Kidney epithelial cell (primary cell): ENCODE data around the gene DOCK10. TPM values are rescaled to one million over a fixed set of nuclear protein-coding genes. Genes with fewer than 3 reads are reported as not detected.
A peak's percentile ranks its signal among the peaks of the same experiment; 100 is the strongest.

Experiments
- DNase-seq: peaks from one replicate; pipeline ENCODE4 v3.0.0-alpha.2; 2010; ENCODE audit warnings: low read depth
- H3K27me3 ChIP-seq: 2 replicates; pipeline ENCODE4 v1.6.0; 2011; ENCODE audit warnings: low read length; ENCODE audit not compliant: control insufficient read depth, insufficient read depth
- H3K36me3 ChIP-seq: 2 replicates; pipeline ENCODE4 v1.5.1; 2011; ENCODE audit warnings: low read length; ENCODE audit not compliant: control insufficient read depth, insufficient read depth
- H3K4me3 ChIP-seq: 2 replicates; pipeline ENCODE4 v1.5.1; 2011; ENCODE audit warnings: low read depth, mild to moderate bottlenecking, control low read depth, low read length
- CTCF ChIP-seq: IDR thresholded peaks from 2 replicates; pipeline ENCODE4 v1.5.1; 2011; ENCODE audit warnings: mild to moderate bottlenecking, moderate library complexity, low read length, control low read depth, inconsistent platforms; ENCODE audit not compliant: insufficient read depth, poor library complexity, severe bottlenecking
- total RNA-seq: library from RNA; depleted of rRNA; stranded (reverse); fragments of >200 nt; gene quantifications from 2 replicates; pipeline ENCODE4 v1.2.3, GENCODE V29; 2015

DOCK10 gene
- total RNA-seq, 1 donor from 2014 or later = 5.0 TPM

- Histone ChIP-seq H3K36me3 (no peaks in the 10 kb centered on the region), H3K27me3 (no peaks in the 10 kb centered on the region), H3K4me3 (no peak overlapping the region)
- no peak for DNase-seq
- no peak for TF ChIP-seq CTCF
Measured at GRCh38 chr2:224846161-224846560, 196.1 kb downstream of the DOCK10 start.

GRCh38 chr2:224843141-224843540 is 199.1 kb downstream of the DOCK10 start:
- H3K36me3 ChIP-seq = no peaks in the 10 kb centered on the region
- no peaks in the 10 kb centered on the region for H3K27me3 ChIP-seq
- TF ChIP-seq CTCF = no peak
- no peak for DNase-seq
- no peak overlapping the region for H3K4me3 ChIP-seq

DNA sequence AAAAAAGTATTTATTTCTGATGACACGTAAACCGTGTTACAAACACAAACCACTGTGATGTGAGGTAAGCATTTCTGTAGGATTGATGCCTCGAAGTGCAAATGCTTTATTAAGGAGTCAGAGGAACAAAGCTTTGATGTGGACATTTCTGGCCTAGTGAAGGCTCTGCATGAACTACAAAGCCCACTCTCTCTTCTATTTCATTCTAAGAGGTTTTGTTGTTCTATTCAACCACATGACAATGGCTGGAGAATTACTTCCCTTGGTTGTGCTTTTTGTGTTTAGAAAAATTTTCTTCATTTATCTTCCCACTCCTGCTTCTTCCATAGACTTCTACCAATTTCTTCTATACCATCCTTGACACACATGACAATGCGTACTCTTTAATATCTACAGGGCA is 200.4 kb downstream of the DOCK10 start:
- DNase-seq = no peak
- H3K36me3 ChIP-seq = no peaks in the 10 kb centered on the region
- H3K27me3 ChIP-seq = no peaks in the 10 kb centered on the region
- no peak overlapping the region for H3K4me3 ChIP-seq
- TF ChIP-seq CTCF = no peak

GRCh38 chr2:224838335-224838734 is 203.9 kb downstream of the DOCK10 start:
- no peaks in the 10 kb centered on the region for H3K36me3 ChIP-seq
- no peaks in the 10 kb centered on the region for H3K27me3 ChIP-seq
- no peak for DNase-seq
- no peak for TF ChIP-seq CTCF
- H3K4me3 ChIP-seq = no peak overlapping the region

GRCh38 chr2:224837558-224837957 is 204.7 kb downstream of the DOCK10 start:
- peak; percentile 37 for DNase-seq
- H3K36me3 ChIP-seq = no peaks in the 10 kb centered on the region
- no peak for TF ChIP-seq CTCF
- H3K4me3 ChIP-seq = no peak overlapping the region
- H3K27me3 ChIP-seq = no peaks in the 10 kb centered on the region

DNA sequence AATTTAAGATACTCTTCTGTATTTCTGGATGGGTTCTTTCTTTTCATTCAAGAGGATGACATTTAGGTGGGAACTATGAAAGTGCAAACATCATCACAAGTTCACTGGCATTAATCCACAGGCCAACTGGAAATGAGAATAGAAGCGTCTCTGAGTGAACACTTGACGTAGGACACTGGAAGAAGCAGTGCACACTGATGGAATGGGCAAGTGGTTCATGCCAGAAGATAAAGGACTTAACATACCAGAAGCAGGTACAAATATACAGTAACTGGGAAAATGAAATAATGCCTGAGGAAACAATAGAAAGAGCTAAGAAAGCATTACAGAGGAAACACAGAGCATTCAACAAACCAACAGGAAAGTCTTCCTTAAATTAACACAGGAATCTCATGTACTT is 205.2 kb downstream of the DOCK10 start:
- Histone ChIP-seq H3K27me3 (no peaks in the 10 kb centered on the region), H3K36me3 (no peaks in the 10 kb centered on the region), H3K4me3 (no peak overlapping the region)
- DNase-seq = no peak
- no peak for TF ChIP-seq CTCF
